ENCODE results near the gene GRAMD4. TPM values are rescaled to one million over a fixed set of nuclear protein-coding genes. Genes with fewer than 3 reads are reported as not detected.

Gene GRAMD4
- total RNA-seq, 1 donor from 2014 or later, result 65.9 TPM

- intact Hi-C loops (cut with micrococcal nuclease), result loop anchor here (5.0 kb wide), 1 partner anchor 124 kb away; no protein-coding TSS in a partner anchor
These were observed 66.2 kb downstream of the GRAMD4 start for GRCh38 chr22:46686221-46687047.

DNA sequence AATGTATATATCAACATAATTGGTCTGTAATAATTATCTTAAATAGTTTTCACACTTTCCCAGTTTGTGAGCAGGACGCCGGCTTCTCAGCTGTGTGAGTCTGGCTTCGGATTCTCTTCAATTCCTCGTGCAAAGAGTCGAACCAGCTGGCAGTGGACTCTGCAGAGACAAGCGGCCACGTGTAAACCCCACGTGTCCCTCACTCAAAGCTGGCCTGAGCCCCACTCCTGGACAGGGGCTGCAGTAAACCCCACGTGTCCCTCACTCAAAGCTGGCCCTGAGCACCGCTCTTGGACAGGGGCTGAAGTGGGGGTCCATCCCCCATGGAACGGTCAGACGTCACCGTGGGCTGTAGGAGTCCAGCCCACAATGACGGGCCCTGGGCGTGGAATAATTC, 66.9 kb downstream of the GRAMD4 start:
- intact Hi-C loops (cut with micrococcal nuclease), result loop anchor here (5.0 kb wide), 1 partner anchor 125 kb away; no protein-coding TSS in a partner anchor

DNA sequence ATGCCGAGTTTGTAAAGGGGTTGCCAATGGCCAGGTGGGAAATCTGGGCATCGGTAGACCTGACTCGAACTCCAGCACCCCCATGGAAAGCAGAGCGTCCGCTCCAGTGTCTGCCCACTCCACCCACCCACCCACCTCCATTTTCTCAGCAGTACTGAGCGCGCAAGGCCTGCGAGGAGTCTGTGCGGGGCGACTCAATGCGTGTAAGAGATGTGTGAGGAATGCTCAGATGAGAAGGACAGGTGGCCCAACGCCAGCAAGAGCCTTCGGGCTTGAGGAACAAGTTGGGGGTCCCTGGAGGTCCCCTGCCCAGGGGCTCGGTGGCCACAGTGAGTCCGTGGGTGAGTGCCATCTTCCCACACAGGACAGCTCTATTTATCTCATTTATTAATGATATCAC, 67.3 kb downstream of the GRAMD4 start:
- intact Hi-C loops (cut with micrococcal nuclease), result loop anchor here (5.0 kb wide), 1 partner anchor 125 kb away; no protein-coding TSS in a partner anchor

- intact Hi-C loops (cut with micrococcal nuclease), result loop anchor here (5.0 kb wide), 1 partner anchor 127 kb away; no protein-coding TSS in a partner anchor
These were observed 68.8 kb downstream of the GRAMD4 start for GRCh38 chr22:46688949-46689348.

DNA sequence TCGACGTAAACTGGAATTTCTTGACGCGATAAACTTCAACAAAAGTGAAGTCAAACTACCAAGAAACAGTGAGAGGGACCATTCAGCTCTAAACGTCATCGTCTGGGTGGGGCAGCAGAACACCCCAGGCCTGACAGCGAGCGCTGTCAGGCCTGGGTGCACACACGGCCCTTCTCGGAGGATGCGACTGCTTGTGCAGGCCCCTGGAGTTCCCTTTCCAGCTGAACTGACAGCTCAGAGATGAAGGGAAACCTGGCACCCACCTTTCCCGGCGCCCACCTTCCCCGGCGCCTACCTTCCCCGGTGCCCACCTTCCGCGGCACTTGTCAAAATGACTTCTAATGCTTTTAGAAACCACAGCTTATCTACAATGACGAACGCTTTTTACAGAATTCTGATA, 70.0 kb downstream of the GRAMD4 start:
- intact Hi-C loops (cut with micrococcal nuclease), result no loop called here

DNA sequence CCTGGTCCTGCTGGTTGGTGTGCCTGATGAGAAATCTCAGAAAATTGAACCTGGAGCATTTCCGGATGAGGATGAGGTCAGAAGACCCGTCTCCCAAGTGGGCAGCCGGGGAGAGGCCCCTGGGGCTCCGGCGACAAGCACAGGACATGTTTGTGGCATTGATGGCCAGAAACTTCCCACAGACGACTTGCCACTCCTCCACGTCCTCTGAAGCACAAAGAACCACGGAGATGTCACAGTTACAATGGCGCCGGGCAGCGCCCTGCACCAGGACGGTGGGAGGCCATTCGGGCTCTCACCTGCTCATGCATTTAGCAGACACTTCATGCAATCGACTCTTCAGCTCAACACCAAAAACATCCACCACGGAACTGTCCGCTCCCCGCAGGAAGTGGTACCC, 71.4 kb downstream of the GRAMD4 start:
- intact Hi-C loops (cut with micrococcal nuclease), result no loop called here

DNA sequence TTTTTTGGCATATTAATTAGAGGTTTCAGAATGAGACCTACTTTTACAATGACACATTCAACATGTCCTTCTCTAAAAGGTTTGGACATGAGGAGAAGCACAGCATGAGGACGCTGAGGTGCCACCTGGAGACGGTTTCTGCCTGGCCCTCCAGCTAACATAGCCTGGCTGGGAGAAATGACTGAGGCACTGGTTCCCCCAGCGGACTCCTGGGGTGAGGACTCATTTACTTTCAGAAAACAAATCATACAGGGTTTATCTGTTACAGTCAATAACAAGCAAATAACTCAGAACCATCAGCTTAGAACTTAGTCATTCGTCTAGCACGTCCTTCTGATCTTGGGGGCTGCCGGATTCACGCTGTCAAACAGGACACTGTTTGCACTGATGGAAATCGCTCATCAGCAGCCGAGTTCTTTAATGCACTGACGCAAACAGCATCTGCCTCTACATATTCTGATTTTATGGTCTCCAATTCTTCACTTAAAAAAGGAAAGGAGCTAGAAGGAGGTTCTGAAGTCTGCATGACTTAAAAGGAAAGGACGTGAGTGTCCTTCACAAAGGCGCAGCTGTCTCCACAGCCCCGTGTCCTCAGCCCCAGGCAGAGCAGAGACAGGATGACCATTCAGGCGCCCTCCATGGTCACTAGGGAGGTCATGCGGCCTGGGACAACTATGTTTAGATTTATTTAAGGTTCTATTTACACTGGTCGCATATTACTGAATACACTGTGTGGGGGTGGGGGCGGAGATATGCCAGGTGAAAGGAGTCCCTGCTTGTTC, 73.6 kb downstream of the GRAMD4 start:
- intact Hi-C loops (cut with micrococcal nuclease), result no loop called here

GRCh38 chr22:46694416-46695170, 74.4 kb downstream of the GRAMD4 start:
- intact Hi-C loops (cut with micrococcal nuclease), result no loop called here

DNA sequence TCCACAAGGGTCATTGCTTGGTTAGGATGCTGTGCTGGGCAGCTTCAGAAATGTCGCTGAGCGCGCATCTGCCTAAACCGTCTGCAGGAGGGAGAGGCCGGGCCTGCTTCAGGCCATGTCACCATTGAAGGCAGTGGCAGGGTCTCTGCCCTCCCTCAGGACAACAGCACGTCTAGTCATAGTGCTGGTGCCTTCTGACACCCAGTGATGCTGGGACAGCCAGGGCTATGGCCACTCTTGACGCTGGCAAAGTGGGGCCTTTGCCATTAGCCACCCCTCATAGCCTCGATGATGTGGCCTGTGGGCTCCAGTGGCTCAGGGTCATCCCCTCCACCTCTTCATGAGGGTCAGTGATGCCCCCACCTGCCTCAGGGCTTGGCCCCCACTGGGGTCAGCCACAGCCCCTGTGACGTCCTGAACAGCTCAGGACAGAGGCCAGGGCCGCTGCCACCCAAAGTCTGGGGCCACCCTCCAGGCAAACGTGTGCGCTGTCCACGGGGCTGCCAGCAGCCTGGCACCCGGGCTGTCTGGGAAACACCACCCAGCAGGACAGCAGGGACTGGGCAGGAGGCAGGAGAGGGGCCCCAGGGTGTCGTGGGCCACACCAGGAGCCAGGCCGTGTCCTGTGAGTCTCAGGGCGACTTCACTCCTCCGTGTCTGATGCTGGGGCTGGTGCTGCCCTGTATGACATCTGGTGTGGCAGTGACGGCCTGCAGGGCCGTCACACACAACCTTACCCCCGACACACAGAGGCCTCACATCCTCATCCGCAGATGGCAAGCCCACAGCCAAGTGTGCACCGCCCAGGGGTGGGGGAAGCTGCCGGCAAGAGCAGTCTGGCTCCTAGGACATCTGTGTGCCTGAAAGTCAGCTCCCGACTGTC, 75.4 kb downstream of the GRAMD4 start:
- intact Hi-C loops (cut with micrococcal nuclease), result no loop called here

GRCh38 chr22:46696229-46696518, 76.0 kb downstream of the GRAMD4 start:
- intact Hi-C loops (cut with micrococcal nuclease), result no loop called here

DNA sequence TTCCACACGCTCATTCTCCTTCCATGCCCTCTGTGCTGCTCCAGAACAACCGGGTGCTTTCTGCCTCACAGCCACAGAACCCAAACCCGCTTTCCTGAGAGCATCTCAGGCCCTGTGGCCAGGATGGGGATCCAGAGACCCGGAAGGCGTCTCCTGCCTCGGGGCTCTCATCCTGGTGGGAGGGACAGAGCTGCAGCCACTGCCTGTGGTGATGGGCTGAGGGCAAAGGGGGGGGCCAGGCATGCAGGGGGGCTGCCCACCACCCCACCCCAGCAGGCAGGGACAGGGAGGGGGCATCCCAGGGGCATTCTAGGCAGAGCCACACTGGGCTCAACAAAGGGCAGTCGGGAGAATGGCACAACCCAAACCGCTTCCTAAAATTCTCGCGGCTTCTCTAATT, 76.4 kb downstream of the GRAMD4 start:
- intact Hi-C loops (cut with micrococcal nuclease), result no loop called here

GRCh38 chr22:46697811-46698515, 77.8 kb downstream of the GRAMD4 start:
- intact Hi-C loops (cut with micrococcal nuclease), result no loop called here

DNA sequence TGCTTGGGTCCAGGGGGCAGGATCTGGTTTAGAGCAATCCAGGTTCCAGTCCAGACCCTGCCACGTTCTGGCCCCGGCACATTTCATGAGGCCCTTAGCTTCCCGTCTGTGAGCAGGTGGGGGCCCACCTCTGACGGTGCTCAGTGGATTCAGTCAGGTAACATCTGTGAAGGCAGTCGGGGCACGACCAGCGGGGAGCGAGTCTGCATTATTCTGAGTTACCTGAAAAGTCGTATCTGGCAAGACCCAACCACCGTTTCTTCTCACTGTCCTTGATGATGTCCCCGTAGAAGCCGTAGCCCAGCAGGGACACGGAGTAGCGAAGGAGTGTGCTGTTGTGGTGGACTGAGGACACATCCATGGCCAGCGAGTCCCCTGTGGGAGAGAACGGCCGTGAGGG, 78.9 kb downstream of the GRAMD4 start:
- intact Hi-C loops (cut with micrococcal nuclease), result no loop called here

DNA sequence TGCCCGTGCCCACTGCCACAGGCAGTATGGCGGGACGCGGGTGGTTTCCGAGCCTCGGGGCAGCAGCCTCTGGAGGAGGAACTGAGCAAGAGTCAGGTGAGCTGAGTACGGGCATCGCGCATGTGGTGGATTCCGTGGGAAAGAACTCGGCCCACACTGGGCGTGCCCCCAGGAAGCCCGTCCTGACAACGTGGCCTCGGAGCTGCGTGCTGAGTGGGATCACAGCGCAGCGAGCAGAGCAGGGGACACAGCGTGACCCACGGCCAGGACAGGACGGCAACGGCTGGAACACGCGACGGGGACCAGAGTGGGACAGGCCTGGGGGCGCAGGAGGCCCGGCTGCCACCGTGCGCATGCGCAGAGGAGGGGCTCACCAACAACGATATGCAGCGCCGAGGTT, 81.1 kb downstream of the GRAMD4 start:
- intact Hi-C loops (cut with micrococcal nuclease), result no loop called here

GRCh38 chr22:46703171-46703995, 83.2 kb downstream of the GRAMD4 start:
- intact Hi-C loops (cut with micrococcal nuclease), result no loop called here

GRCh38 chr22:46703996-46704370, 83.8 kb downstream of the GRAMD4 start:
- intact Hi-C loops (cut with micrococcal nuclease), result no loop called here

DNA sequence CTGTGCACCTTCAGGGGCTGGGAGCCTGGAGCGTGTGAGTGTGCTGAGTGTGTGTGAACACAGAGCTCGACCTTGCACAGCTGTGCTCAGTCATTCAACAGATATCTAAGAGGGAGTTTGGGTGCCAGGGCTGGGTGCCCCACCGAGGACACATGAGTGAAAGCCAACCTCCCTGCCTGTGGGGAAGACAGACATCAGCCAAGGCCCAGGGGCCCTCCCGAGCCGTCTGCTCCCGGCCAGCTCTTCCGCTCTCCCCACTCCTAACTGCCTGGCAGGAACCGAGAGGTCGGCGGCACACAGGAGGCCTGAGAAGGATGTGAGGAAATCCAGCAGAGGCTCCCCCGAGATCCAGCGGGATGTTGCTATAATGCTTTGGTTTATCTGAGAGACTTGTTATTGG, 85.9 kb downstream of the GRAMD4 start:
- intact Hi-C loops (cut with micrococcal nuclease), result no loop called here

- intact Hi-C loops (cut with micrococcal nuclease), result no loop called here
These were observed 87.1 kb downstream of the GRAMD4 start for GRCh38 chr22:46707305-46707704.

DNA sequence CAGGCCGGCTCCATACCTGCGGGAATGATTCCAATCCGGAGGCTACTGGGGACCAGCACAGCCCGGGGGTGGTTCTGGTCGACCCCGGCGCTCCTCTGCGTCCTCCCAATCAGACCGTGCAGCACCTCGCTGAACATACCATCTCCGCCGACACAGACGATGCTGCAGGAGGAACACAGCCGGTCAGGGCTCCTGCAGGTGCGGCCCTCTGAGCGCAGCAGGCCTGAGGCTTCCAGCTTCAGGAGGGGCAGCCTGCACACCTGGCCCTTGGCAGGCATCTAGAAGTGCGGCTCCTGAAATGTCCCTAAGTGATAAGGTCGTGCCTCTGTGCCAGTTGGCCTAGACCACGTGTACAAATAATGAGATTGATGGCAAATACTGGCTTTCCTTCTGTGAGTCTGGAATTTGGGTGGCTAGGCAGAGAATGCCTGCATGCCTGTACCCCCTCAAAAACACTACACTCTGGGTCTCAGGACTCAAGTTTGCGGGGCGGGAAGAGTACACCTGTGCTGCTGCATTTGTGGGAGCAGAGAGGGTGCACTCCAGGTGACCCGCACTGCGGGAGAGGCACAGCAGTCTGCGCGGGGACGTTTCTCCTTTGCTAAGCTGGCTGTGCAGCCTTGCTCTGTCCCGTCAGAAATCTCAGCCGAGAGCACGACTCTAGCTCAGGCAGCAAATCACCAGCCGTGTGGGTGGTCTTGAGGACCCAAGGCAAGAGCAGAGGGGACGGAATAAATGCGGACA, 87.8 kb downstream of the GRAMD4 start:
- intact Hi-C loops (cut with micrococcal nuclease), result no loop called here
